Mucosa of descending colon (tissue), 3 donors: ENCODE data around the gene ATP1A1. TPM values are rescaled to one million over a fixed set of nuclear protein-coding genes. Genes with fewer than 3 reads are reported as not detected.

Source experiments
- ATAC-seq: fragments of 200-7000 bp; cut with Tn5 transposase; one replicate; pipeline ENCODE4 v1.9.1; 2020; ENCODE audit warnings: mild to moderate bottlenecking, moderate library complexity
- DNase-seq, 3 donors: peaks; one replicate each; pipeline ENCODE4 v3.0.0-alpha.2; 2020
- H3K36me3 ChIP-seq: fragments of 200-600 bp; one replicate; pipeline ENCODE4 v1.8.0; 2021; ENCODE audit warnings: low read depth, mild to moderate bottlenecking
- H3K4me1 ChIP-seq: fragments of 200-600 bp; one replicate; pipeline ENCODE4 v1.8.0; 2021; ENCODE audit warnings: low read depth, mild to moderate bottlenecking
- H3K4me3 ChIP-seq: fragments of 200-600 bp; one replicate; pipeline ENCODE4 v1.8.0; 2021; ENCODE audit warnings: mild to moderate bottlenecking
- H3K9me3 ChIP-seq: fragments of 200-600 bp; one replicate; pipeline ENCODE4 v1.8.0; 2021; ENCODE audit warnings: mild to moderate bottlenecking
- intact Hi-C, 2 donors: fragments of 100-400 bp; cut with DNase I in 1 of 2; cut with micrococcal nuclease in 1 of 2; formaldehyde crosslinking; loops; one replicate each; pipeline versions ENCODE4 v1.11.0 to v1.11.1; 2022; cut with DNase I, micrococcal nuclease
- total RNA-seq, 3 donors: library from RNA; stranded (reverse); fragmentation: NEBNext Ultra II Directional in 2 of 3; extraction: Animal tissue kit (Norgen Biotek cat#: 25700) in 2 of 3; gene quantifications; one replicate each; pipeline versions ENCODE4 v1.2.1 to v1.2.4, GENCODE V29; 2021 to 2023
- TF ChIP-seq, protein P1 (sequence below): fragments of 200-600 bp; IDR thresholded peaks from one replicate; pipeline ENCODE4 v1.8.0; 2022; ENCODE audit warnings: antibody characterized with exemption, mild to moderate bottlenecking
- donor health status: DM: no; HTN: no; CAD: no; lungs with moderate emphysema.
- donor health status: DM: no; HTN: no; CAD: no.
- donor health status: DM: no; HTN: yes; CAD: no.

Gene ATP1A1
- total RNA-seq, 3 donors from 2014 or later, result 1,136 to 3,461 (median 1,634) TPM

DNA sequence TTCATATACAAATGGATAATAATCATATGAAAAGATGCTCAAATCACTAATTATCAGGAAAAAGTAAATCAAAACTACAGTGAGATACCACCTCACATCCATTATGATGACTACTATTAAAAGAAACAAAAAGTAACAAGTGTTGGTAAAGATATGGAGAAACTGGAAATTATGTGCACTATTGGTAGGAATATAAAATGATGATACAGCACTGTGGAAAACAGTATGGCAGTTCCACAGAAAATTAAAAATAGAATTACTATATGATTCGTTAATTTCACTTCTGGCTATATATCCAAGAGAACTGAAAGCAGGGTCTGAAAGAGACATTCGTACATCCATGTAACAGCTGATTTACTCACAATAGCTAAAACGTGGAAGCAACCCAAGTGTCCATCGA lies 21.1 kb upstream of the ATP1A1 start:
- ATAC-seq (no peak), DNase-seq (no peak)
- no peaks in the 10 kb centered on the region for H3K36me3 ChIP-seq
- TF ChIP-seq, protein P1, sequence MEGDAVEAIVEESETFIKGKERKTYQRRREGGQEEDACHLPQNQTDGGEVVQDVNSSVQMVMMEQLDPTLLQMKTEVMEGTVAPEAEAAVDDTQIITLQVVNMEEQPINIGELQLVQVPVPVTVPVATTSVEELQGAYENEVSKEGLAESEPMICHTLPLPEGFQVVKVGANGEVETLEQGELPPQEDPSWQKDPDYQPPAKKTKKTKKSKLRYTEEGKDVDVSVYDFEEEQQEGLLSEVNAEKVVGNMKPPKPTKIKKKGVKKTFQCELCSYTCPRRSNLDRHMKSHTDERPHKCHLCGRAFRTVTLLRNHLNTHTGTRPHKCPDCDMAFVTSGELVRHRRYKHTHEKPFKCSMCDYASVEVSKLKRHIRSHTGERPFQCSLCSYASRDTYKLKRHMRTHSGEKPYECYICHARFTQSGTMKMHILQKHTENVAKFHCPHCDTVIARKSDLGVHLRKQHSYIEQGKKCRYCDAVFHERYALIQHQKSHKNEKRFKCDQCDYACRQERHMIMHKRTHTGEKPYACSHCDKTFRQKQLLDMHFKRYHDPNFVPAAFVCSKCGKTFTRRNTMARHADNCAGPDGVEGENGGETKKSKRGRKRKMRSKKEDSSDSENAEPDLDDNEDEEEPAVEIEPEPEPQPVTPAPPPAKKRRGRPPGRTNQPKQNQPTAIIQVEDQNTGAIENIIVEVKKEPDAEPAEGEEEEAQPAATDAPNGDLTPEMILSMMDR, result no peak
- no peak overlapping the region for H3K4me3 ChIP-seq
- H3K9me3 ChIP-seq, result no peaks in the 10 kb centered on the region
- H3K4me1 ChIP-seq, result no peaks in the 10 kb centered on the region
- intact Hi-C loops, result no loop called here

DNA sequence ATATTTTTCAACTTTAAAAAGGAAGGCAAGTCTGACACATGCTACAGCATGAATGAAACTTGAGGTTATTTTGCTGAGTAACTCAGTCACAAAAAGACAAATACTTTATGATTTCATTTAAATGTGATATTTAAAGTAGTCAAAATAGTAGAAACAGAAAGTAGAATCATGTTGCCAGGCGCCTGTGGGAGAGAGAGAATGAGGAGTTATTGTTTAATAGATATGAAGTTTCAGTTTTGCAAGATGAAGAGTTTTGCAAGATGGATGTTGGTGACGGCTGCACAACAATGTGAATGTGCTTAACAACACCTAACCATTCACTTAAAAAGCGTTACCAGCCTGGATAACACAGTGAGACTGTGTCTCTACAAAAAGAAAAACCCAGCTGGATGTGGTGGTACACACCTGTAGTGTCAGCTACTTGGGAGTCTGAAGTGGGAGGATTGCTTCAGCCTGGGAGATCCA lies 20.7 kb upstream of the ATP1A1 start:
- ATAC-seq (no peak), DNase-seq (no peak)
- intact Hi-C loops, result no loop called here
- Histone ChIP-seq H3K4me1 (no peaks in the 10 kb centered on the region), H3K9me3 (no peaks in the 10 kb centered on the region), H3K4me3 (no peak overlapping the region), H3K36me3 (no peaks in the 10 kb centered on the region)
- TF ChIP-seq, protein P1, result no peak

DNA sequence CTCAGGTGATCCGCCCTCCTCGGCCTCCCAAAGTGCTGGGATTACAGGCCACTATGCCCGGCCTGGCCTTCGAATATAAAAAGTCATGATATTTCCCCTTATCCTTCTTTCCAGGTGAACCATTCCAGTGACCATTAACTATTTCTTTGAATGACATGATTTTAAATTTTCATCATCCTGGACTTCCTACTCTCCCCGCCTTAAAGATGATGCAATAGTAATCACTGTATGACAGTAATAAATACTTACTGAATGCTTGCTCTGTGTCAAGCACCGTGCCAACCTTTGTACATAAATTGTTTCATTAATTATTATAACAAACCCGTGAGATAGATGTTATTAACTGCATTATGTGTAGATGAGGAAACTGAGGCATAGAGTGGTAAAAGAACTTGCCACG lies 19.9 kb upstream of the ATP1A1 start:
- intact Hi-C loops, result no loop called here
- no peaks in the 10 kb centered on the region for H3K4me1 ChIP-seq
- no peaks in the 10 kb centered on the region for H3K9me3 ChIP-seq
- H3K36me3 ChIP-seq, result no peaks in the 10 kb centered on the region
- TF ChIP-seq, protein P1, result no peak
- H3K4me3 ChIP-seq, result no peak overlapping the region
- ATAC-seq (no peak), DNase-seq (no peak)

DNA sequence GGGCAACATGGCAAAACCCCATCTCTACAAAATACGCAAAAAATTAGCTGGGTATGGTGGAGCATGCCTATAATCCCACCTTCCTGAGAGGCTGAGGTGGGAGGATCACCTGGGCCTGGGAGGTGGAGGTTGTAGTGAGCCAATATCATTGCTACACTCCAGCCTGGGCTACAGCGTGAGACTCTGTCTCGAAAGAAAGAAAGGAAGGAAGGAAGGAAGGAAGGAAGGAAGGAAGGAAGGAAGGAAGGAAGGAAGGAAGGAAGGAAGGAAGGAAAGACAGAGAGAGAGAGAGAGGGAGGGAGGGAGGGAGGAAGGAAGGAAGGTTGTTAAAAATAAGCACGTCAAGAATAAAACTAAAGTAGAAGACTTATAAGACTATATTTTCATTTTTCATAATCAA lies 17.0 kb upstream of the ATP1A1 start:
- intact Hi-C loops, result no loop called here
- H3K4me1 ChIP-seq, result no peaks in the 10 kb centered on the region
- ATAC-seq (no peak), DNase-seq (no peak)
- TF ChIP-seq, protein P1, result no peak
- H3K4me3 ChIP-seq, result no peak overlapping the region
- H3K9me3 ChIP-seq, result no peaks in the 10 kb centered on the region
- no peaks in the 10 kb centered on the region for H3K36me3 ChIP-seq

DNA sequence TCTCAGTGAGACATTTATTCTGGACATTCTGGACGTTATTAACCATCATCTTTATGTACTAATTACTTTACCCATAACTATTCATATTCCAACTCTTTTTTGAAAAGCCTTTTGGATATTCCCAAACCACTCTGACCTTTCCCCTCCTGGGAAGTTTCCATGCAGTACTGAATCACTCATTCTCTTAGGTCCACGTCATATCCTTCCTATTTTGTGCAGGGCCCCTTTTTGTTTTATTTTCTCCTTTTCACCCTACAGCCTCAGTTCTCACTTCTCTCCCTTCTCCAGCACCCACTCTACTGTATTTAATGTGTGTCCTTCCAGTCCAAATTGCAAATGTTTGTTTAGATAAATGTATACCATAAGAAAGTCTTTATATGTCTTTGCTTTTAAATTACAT lies 16.4 kb upstream of the ATP1A1 start:
- Histone ChIP-seq H3K9me3 (no peaks in the 10 kb centered on the region), H3K36me3 (no peaks in the 10 kb centered on the region), H3K4me1 (no peaks in the 10 kb centered on the region), H3K4me3 (no peak overlapping the region)
- intact Hi-C loops, result no loop called here
- TF ChIP-seq, protein P1, result no peak
- DNase-seq, result no peak
- no peak for ATAC-seq

DNA sequence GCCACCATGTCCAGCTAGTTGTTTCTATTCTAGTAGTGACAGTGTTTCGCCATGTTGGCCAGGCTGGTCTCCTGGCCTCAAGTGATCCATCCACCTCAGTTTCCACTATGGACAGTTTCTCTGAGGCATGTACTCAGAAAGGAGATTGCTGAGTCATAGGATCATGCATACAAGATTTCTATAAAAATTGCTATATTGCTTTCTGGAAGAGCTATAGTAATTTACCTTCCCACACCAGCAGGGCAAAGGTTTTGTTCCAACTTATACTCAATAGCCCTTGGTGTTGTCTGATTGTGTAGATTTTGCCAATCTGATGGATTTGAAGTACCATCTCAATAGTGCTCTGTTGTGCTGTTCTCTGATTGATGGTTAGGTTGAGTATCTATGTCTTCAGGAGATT lies 15.6 kb upstream of the ATP1A1 start:
- ATAC-seq (peak; percentile 59), DNase-seq (no peak)
- TF ChIP-seq, protein P1, result no peak

More for the DNA sequence above, 15.6 kb upstream of the ATP1A1 start:
- H3K9me3 ChIP-seq, result no peaks in the 10 kb centered on the region
- intact Hi-C loops, result no loop called here
- H3K36me3 ChIP-seq, result no peaks in the 10 kb centered on the region
- H3K4me1 ChIP-seq, result no peaks in the 10 kb centered on the region
- no peak overlapping the region for H3K4me3 ChIP-seq
